ENCODE data around the gene CCDC177.

Gene CCDC177

GRCh38 chr14:69551511-69551910 is 23.2 kb downstream of the CCDC177 start:
- H3K4me3 ChIP-seq (ENCODE audit: low read depth, low read length) = no peak overlapping the region
- TF ChIP-seq, protein P1, sequence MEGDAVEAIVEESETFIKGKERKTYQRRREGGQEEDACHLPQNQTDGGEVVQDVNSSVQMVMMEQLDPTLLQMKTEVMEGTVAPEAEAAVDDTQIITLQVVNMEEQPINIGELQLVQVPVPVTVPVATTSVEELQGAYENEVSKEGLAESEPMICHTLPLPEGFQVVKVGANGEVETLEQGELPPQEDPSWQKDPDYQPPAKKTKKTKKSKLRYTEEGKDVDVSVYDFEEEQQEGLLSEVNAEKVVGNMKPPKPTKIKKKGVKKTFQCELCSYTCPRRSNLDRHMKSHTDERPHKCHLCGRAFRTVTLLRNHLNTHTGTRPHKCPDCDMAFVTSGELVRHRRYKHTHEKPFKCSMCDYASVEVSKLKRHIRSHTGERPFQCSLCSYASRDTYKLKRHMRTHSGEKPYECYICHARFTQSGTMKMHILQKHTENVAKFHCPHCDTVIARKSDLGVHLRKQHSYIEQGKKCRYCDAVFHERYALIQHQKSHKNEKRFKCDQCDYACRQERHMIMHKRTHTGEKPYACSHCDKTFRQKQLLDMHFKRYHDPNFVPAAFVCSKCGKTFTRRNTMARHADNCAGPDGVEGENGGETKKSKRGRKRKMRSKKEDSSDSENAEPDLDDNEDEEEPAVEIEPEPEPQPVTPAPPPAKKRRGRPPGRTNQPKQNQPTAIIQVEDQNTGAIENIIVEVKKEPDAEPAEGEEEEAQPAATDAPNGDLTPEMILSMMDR (IDR thresholded peaks at IDR 0.05; ENCODE audit: borderline replicate concordance, insufficient read depth, low read depth, low read length) = no peak

- TF ChIP-seq, protein P1 (IDR thresholded peaks at IDR 0.05; ENCODE audit: borderline replicate concordance, insufficient read depth, low read depth, low read length) = no peak
- H3K4me3 ChIP-seq (ENCODE audit: low read depth, low read length) = no peak overlapping the region
Observed at GRCh38 chr14:69548566-69548965, 26.1 kb downstream of the CCDC177 start.

DNA sequence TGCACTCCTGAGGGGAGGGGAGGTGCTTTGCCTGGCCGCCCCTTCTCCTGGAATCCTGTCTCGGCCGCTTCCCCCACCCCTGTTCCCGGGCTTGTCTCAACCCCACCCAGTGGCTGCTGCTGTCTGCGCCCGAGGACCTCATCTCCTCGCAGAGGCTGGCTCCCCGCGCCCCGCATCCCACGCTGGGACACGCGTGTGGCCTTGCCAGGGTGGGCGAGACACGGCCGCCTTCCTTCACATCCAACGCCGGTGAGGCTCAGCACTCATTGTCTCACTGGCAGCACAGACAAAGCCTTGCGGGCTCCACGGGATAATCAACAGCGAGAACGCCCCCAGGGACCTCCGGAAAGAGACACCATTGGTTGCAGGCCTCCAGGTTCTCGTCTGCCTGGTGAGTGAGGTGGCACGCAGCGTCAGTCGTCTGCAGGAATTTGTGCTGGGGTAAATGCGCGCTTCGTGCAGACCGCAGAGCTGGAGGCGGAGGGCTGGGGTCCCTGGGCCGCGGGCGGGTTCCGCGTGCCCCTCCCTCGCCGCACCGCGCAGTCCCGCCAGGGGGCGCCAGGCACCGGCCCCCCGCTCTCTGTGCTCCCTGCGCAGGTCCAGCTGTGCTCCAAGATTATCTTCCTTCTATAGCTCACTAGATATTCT is 26.8 kb downstream of the CCDC177 start:
- no peak overlapping the region for H3K4me3 ChIP-seq (ENCODE audit: low read depth, low read length)

DNA sequence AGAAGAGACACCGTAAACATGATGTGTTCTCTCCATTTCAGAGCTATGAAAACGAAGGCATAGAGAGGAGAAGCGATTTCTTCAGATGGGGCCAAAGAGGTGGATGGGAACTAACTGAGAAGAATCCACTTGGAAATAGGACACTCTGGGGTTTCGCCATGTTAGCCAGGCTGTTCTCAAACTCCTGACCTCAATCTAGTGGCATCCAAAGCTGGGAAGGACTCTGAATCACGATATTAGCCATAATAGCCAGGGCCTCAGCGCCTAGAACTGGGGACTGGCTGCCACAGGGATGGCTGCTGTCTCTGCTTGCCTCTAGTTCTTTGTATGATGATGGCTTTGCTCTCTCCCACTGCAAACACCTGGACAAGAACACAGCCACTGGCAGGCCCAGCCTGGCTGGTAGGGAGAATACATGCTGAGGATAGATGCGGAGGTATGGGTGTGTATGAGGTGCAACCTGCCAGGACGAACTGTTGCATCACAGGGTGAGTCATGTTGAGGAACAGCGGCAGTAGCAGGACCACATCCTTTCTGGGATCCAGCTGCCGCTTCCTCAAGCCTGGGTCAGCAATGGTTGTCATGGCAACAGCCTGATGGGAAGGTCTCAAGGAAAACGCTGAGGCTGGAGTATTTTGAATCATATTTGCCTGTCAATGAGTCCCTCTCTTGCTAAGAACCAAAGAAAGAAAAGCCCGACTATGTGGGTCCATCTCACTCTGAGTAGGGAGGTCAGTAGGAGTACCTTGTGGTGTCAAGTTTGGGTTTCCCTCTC is 31.1 kb downstream of the CCDC177 start:
- H3K4me3 ChIP-seq (ENCODE audit: low read depth, low read length) = no peak overlapping the region
- TF ChIP-seq, protein P1 (IDR thresholded peaks at IDR 0.05; ENCODE audit: borderline replicate concordance, insufficient read depth, low read depth, low read length) = no peak

More for the DNA sequence above, 26.8 kb downstream of the CCDC177 start:
- TF ChIP-seq, protein P1 (IDR thresholded peaks at IDR 0.05; ENCODE audit: borderline replicate concordance, insufficient read depth, low read depth, low read length) = peak; percentile 82

- H3K4me3 ChIP-seq (ENCODE audit: low read depth, low read length) = no peak overlapping the region
- TF ChIP-seq, protein P1 (IDR thresholded peaks at IDR 0.05; ENCODE audit: borderline replicate concordance, insufficient read depth, low read depth, low read length) = no peak
Observed at GRCh38 chr14:69542311-69542710, 32.4 kb downstream of the CCDC177 start.

GRCh38 chr14:69540654-69541335 is 33.9 kb downstream of the CCDC177 start:
- TF ChIP-seq, protein P1 (IDR thresholded peaks at IDR 0.05; ENCODE audit: borderline replicate concordance, insufficient read depth, low read depth, low read length) = no peak
- no peak overlapping the region for H3K4me3 ChIP-seq (ENCODE audit: low read depth, low read length)

All from GM12875 (cell line).